ENCODE results near the gene CBS. TPM values are rescaled to one million over a fixed set of nuclear protein-coding genes. Genes with fewer than 3 reads are reported as not detected.
"Not testable (repeated sequence)": the region's sequence is repeated elsewhere in the genome, so short reads cannot be mapped to it uniquely, and the experiment has no call there.

Gene CBS
- polyA plus RNA-seq (2011; rRNA removed) = 27.0 and 38.3 TPM in 2 replicates
- polyA plus RNA-seq (2012; cell fraction: cytosol; rRNA removed) = 30.7 and 33.2 TPM in 2 replicates
- 87.7 and 117 TPM in 2 replicates for polyA plus RNA-seq (2012; cell fraction: nucleus; rRNA removed)
- 13.7 to 18.0 TPM (median 15.7 TPM) in 3 replicates for polyA plus RNA-seq (2017; fragmentation: RNase III; extraction: RNeasy Plus Mini Kit Qiagen cat#74134 plus additional on column Dnase treatment)
- polyA minus RNA-seq (2011; rRNA and poly(A)+ RNA removed) = 20.4 and 30.0 TPM in 2 replicates

GRCh38 chr21:43075170-43076022 lies at the start of gene CBS:
CBS (minus strand) TSS chr21:43075835; CDS start chr21:43072193, 3,642 bp downstream.
- peak; percentile 79 to 82 for ATAC-seq
- H3K9me3 ChIP-seq; H3K4me1 ChIP-seq; FAIRE-seq; CTCF ChIA-PET; H3K4me2 ChIP-seq; H3K4me3 ChIP-seq; H3K27ac ChIP-seq; POLR2A ChIA-PET; DNase-seq (ENCODE audit: low read depth in 1 of 2, low spot score in 1 of 2): not testable (repeated sequence)
- WGBS (ENCODE audit: missing lambda C conversion rate) = no CpG with 5 or more reads among the region's 84 CpGs

GRCh38 chr21:43115956-43116355 lies 40.3 kb upstream of the CBS start:
- WGBS (ENCODE audit: missing lambda C conversion rate) = no CpG with 5 or more reads among the region's 4 CpGs

GRCh38 chr21:43114483-43114882 lies 38.8 kb upstream of the CBS start:
- H3K9me3 ChIP-seq; POLR2A ChIA-PET; H3K4me1 ChIP-seq; DNase-seq (ENCODE audit: low read depth in 1 of 2, low spot score in 1 of 2); H3K4me3 ChIP-seq; H3K4me2 ChIP-seq; CTCF ChIA-PET; FAIRE-seq; ATAC-seq; H3K27ac ChIP-seq: not testable (repeated sequence)
- WGBS (ENCODE audit: missing lambda C conversion rate) = no CpG with 5 or more reads among the region's 6 CpGs

More at GRCh38 chr21:43115956-43116355, 40.3 kb upstream of the CBS start:
- ATAC-seq; H3K27ac ChIP-seq; H3K9me3 ChIP-seq; H3K4me3 ChIP-seq; DNase-seq (ENCODE audit: low read depth in 1 of 2, low spot score in 1 of 2); H3K4me2 ChIP-seq; FAIRE-seq; POLR2A ChIA-PET; H3K4me1 ChIP-seq; CTCF ChIA-PET: not testable (repeated sequence)

GRCh38 chr21:43109006-43109405 lies 33.4 kb upstream of the CBS start:
- ATAC-seq; H3K4me1 ChIP-seq; H3K27ac ChIP-seq; FAIRE-seq; H3K4me2 ChIP-seq; POLR2A ChIA-PET; H3K9me3 ChIP-seq; H3K4me3 ChIP-seq; DNase-seq (ENCODE audit: low read depth in 1 of 2, low spot score in 1 of 2); CTCF ChIA-PET: not testable (repeated sequence)
- no CpG with 5 or more reads among the region's 7 CpGs for WGBS (ENCODE audit: missing lambda C conversion rate)

- FAIRE-seq; DNase-seq (ENCODE audit: low read depth in 1 of 2, low spot score in 1 of 2); H3K4me2 ChIP-seq; H3K4me3 ChIP-seq; ATAC-seq; H3K9me3 ChIP-seq; H3K27ac ChIP-seq; H3K4me1 ChIP-seq; CTCF ChIA-PET; POLR2A ChIA-PET: not testable (repeated sequence)
- no CpG with 5 or more reads among the region's 17 CpGs for WGBS (ENCODE audit: missing lambda C conversion rate)
Measured at GRCh38 chr21:43108177-43108576, 32.5 kb upstream of the CBS start.

GRCh38 chr21:43107794-43108137 lies 32.1 kb upstream of the CBS start:
- H3K4me2 ChIP-seq; DNase-seq (ENCODE audit: low read depth in 1 of 2, low spot score in 1 of 2); H3K4me3 ChIP-seq; H3K4me1 ChIP-seq; POLR2A ChIA-PET; FAIRE-seq; CTCF ChIA-PET; H3K9me3 ChIP-seq; H3K27ac ChIP-seq: not testable (repeated sequence)
- no CpG with 5 or more reads among the region's 17 CpGs for WGBS (ENCODE audit: missing lambda C conversion rate)
- peak in 1 of 2 experiments; percentile 75; a peak in 1 of 6 replicates for ATAC-seq

GRCh38 chr21:43106965-43107793 lies 31.5 kb upstream of the CBS start, which contains the start of gene U2AF1:
U2AF1 (minus strand) TSS chr21:43107570; CDS start chr21:43107494, 76 bp downstream.
- H3K9me3 ChIP-seq; DNase-seq (ENCODE audit: low read depth in 1 of 2, low spot score in 1 of 2); FAIRE-seq; H3K4me1 ChIP-seq; H3K4me3 ChIP-seq; H3K4me2 ChIP-seq; POLR2A ChIA-PET; H3K27ac ChIP-seq; CTCF ChIA-PET: not testable (repeated sequence)
- WGBS (ENCODE audit: missing lambda C conversion rate) = no CpG with 5 or more reads among the region's 107 CpGs
- ATAC-seq = peak; percentile 94 to 99

- 86% methylated on average over 2 of the region's 5 CpGs for WGBS (ENCODE audit: missing lambda C conversion rate)
- FAIRE-seq; H3K4me2 ChIP-seq; ATAC-seq; H3K4me3 ChIP-seq; CTCF ChIA-PET; H3K4me1 ChIP-seq; POLR2A ChIA-PET; H3K9me3 ChIP-seq; DNase-seq (ENCODE audit: low read depth in 1 of 2, low spot score in 1 of 2); H3K27ac ChIP-seq: not testable (repeated sequence)
Measured at GRCh38 chr21:43104642-43105041, 29.0 kb upstream of the CBS start.

GRCh38 chr21:43102281-43102680 lies 26.6 kb upstream of the CBS start:
- H3K4me3 ChIP-seq; H3K4me2 ChIP-seq; H3K27ac ChIP-seq; CTCF ChIA-PET; H3K4me1 ChIP-seq; ATAC-seq; H3K9me3 ChIP-seq; DNase-seq (ENCODE audit: low read depth in 1 of 2, low spot score in 1 of 2); POLR2A ChIA-PET; FAIRE-seq: not testable (repeated sequence)
- no CpG with 5 or more reads among the region's 4 CpGs for WGBS (ENCODE audit: missing lambda C conversion rate)

- H3K4me1 ChIP-seq; H3K27ac ChIP-seq; H3K9me3 ChIP-seq; H3K4me3 ChIP-seq; CTCF ChIA-PET; H3K4me2 ChIP-seq; POLR2A ChIA-PET; FAIRE-seq; DNase-seq (ENCODE audit: low read depth in 1 of 2, low spot score in 1 of 2); ATAC-seq: not testable (repeated sequence)
- no CpG with 5 or more reads among the region's 5 CpGs for WGBS (ENCODE audit: missing lambda C conversion rate)
Measured at GRCh38 chr21:43101676-43102075, 26.0 kb upstream of the CBS start.

GRCh38 chr21:43101000-43101399 lies 25.4 kb upstream of the CBS start:
- POLR2A ChIA-PET; H3K4me2 ChIP-seq; FAIRE-seq; H3K27ac ChIP-seq; H3K9me3 ChIP-seq; CTCF ChIA-PET; H3K4me3 ChIP-seq; DNase-seq (ENCODE audit: low read depth in 1 of 2, low spot score in 1 of 2); H3K4me1 ChIP-seq; ATAC-seq: not testable (repeated sequence)
- WGBS (ENCODE audit: missing lambda C conversion rate) = no CpG with 5 or more reads among the region's 7 CpGs

All from A549 (cell line).